GM21367 (cell line): ENCODE measurements around the gene LTA.

Experiments used
- ATAC-seq: cut with Tn5 transposase; IDR thresholded peaks from one replicate; pipeline ENCODE4 v1.9.1; 2021; ENCODE audit not compliant: unreplicated experiment

Gene LTA

GRCh38 chr6:31568537-31568961 lies 3.5 kb upstream of the LTA start:
- ATAC-seq = peak; percentile 47

GRCh38 chr6:31569861-31570536 lies 2.1 kb upstream of the LTA start:
- ATAC-seq = no peak

- no peak for ATAC-seq
Observed at GRCh38 chr6:31573239-31574105, 1.4 kb downstream of the LTA start.

GRCh38 chr6:31574106-31575061 lies 2.3 kb downstream of the LTA start:
- no peak for ATAC-seq

- no peak for ATAC-seq
Observed at GRCh38 chr6:31575335-31575901, 3.3 kb downstream of the LTA start, which contains the start of gene TNF. Gene TNF, plus strand, starts transcription at chr6:31575565. Its CDS starts 177 bp downstream, at chr6:31575742.

GRCh38 chr6:31575952-31576685 lies 4.0 kb downstream of the LTA start:
- ATAC-seq = no peak

DNA sequence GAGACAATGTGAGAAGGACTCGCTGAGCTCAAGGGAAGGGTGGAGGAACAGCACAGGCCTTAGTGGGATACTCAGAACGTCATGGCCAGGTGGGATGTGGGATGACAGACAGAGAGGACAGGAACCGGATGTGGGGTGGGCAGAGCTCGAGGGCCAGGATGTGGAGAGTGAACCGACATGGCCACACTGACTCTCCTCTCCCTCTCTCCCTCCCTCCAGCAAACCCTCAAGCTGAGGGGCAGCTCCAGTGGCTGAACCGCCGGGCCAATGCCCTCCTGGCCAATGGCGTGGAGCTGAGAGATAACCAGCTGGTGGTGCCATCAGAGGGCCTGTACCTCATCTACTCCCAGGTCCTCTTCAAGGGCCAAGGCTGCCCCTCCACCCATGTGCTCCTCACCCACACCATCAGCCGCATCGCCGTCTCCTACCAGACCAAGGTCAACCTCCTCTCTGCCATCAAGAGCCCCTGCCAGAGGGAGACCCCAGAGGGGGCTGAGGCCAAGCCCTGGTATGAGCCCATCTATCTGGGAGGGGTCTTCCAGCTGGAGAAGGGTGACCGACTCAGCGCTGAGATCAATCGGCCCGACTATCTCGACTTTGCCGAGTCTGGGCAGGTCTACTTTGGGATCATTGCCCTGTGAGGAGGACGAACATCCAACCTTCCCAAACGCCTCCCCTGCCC lies 4.9 kb downstream of the LTA start:
- no peak for ATAC-seq

- no peak for ATAC-seq
Observed at GRCh38 chr6:31577579-31577966, 5.5 kb downstream of the LTA start.

DNA sequence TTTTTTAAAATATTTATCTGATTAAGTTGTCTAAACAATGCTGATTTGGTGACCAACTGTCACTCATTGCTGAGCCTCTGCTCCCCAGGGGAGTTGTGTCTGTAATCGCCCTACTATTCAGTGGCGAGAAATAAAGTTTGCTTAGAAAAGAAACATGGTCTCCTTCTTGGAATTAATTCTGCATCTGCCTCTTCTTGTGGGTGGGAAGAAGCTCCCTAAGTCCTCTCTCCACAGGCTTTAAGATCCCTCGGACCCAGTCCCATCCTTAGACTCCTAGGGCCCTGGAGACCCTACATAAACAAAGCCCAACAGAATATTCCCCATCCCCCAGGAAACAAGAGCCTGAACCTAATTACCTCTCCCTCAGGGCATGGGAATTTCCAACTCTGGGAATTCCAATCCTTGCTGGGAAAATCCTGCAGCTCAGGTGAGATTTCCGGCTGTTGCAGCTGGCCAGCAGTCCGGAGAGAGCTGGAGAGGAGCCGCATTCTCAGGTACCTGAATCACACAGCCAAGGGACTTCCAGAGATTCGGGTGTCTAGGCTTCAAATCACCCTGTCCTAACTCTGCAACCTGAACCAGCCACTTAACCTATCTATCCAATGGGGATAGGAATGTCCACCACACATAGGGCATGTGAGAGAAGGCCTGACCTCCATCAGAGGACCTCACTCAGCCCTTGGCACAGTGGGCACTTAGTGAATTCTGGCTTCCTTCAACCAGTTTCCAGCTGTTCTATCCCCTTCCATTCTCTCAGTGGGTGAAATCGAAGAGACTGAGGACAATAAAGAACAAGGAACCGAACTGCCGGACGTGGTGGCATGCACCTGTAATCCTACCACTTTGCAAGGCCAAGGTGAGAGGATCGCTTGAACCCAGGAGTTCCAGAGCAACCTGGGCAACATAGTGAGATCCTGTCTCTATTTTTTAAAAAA lies 6.4 kb downstream of the LTA start:
- ATAC-seq = no peak

- no peak for ATAC-seq
Observed at GRCh38 chr6:31579119-31579505, 7.0 kb downstream of the LTA start.

DNA sequence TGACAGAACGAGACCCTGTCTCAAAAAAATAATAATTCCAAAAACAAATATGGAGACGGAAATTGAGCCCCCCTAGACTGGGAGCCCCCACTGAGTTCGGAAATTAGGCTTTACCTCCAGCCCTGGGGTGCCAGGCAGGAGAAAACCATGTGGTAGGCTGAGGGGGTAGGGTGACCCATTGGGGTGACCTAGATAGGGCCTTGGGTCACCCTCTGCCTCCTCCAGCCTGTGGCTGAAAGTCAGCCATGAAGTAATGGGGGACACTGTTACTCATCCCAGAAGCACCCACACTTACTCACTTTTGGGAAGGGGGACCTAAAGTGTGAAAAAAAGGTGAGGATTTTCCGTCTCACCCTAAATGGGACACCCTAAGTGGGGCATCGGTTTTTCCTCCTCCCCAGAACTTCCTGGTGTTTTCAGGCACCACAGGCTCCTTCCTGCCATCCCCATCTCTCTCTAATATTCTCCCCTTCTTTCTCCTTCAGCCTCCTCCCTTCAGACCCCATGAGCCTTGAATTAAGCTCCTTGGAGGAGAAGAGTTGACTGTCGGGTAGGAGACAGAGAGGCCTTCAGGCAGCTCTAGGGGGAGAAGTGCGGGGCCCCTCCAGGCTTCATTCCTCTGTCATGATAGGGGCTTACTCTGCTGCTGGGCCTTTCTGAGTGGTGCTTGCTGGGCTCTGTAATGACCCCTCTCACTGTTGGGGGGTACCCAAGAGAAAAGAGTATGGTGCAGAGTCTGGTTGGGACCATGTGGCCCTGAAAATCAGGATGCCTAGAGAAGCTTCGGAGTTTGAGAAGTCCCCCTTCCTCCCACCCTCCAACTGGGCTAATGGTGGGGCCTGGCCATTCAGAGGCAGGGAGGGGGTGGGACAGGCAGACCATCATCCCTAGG lies 7.7 kb downstream of the LTA start:
- ATAC-seq = no peak

- no peak for ATAC-seq
Observed at GRCh38 chr6:31580438-31580740, 8.3 kb downstream of the LTA start.

DNA sequence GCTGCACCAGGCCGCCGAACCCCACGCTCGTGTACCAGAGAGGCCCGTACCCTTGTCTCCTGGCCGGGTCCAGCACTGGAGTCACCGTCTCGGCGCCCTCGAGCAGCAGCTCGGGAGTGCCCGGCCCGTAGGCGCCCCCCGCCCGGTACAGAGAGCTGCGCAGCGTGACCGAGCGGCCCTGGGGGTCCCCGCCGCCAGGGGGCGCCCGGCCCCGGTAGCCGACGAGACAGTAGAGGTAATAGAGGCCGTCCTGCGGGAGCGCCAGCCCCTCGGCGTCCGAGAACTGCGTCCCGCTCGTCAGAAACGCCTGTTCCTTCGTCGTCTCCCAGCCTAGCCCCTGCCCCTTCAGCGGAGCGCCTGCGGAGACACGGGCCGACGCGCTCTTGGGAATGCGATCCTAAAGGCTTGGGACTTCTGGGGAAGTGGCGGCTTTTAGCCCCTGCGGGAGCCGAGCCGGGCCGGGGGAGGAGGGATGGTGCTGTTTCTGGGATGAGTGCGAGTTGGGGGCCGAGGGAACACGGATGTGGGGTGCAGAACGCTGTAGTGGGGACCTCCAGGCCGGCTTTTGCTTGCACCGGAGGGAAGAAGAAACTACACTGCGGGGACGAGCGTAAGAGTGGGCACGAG lies 8.8 kb downstream of the LTA start:
- ATAC-seq = peak; percentile 43

GRCh38 chr6:31581434-31582229 lies 9.5 kb downstream of the LTA start:
- no peak for ATAC-seq

GRCh38 chr6:31582230-31582643 lies 10.1 kb downstream of the LTA start, which contains the start of gene LTB:
Gene LTB, minus strand, starts transcription at chr6:31582424. Its CDS starts 7 bp downstream, at chr6:31582417.
- no peak for ATAC-seq

- no peak for ATAC-seq
Observed at GRCh38 chr6:31585491-31585890, 13.4 kb downstream of the LTA start.
